Body of pancreas (tissue), 4 donors: ENCODE measurements around the gene MRPS27. TPM values are rescaled to one million over a fixed set of nuclear protein-coding genes. Genes with fewer than 3 reads are reported as not detected.

Source experiments
- ATAC-seq: fragments of 150-250 bp; one replicate; pipeline ENCODE4 v1.9.1; 2016
- DNase-seq, 4 donors: peaks; one replicate each; pipeline ENCODE4 v3.0.0-alpha.2; 2019
- H3K27ac ChIP-seq, 4 donors: fragments of 200-600 bp; sonication (generic); 1 replicate in 3 of 4; 2 replicates in 1 of 4; pipeline versions ENCODE4 v1.5.1 to v1.6.1; 2016 to 2019; ENCODE audit warnings: mild to moderate bottlenecking in 1 of 4, mixed read lengths in 1 of 4, moderate library complexity in 1 of 4
- H3K27me3 ChIP-seq, 2 donors: fragments of 200-600 bp; sonication (generic); one replicate each; pipeline ENCODE4 v1.6.0; 2016; ENCODE audit warnings: mild to moderate bottlenecking in 1 of 2
- H3K36me3 ChIP-seq, 2 donors: fragments of 200-600 bp; sonication (generic); replicated peaks in 1 of 2; 2 replicates each; pipeline ENCODE4 v1.5.1; 2016; ENCODE audit warnings: low read depth in 2 of 2; ENCODE audit not compliant: insufficient read depth in 1 of 2
- H3K4me1 ChIP-seq: fragments of 200-600 bp; sonication (generic); one replicate; pipeline ENCODE4 v1.6.0; 2016
- H3K4me3 ChIP-seq, 2 donors: fragments of 200-600 bp; sonication (generic); 1 replicate in 1 of 2; 2 replicates in 1 of 2; pipeline ENCODE4 v1.5.1; 2016 to 2019
- H3K9me3 ChIP-seq, 3 donors: fragments of 200-600 bp; sonication (generic); 1 replicate in 2 of 3; 2 replicates in 1 of 3; pipeline ENCODE4 v1.5.1; 2016
- CTCF ChIP-seq, 7 experiments: fragments of 450-650 bp in 4 of 7; fragments of 200-600 bp in 3 of 7; sonication (generic) in 3 of 7; IDR thresholded peaks; one replicate each; pipeline ENCODE4 v1.5.1; 2016 to 2019; ENCODE audit warnings: antibody characterized with exemption in 7 of 7
- POLR2A ChIP-seq, 3 donors: fragments of 450-650 bp; IDR thresholded peaks; one replicate each; pipeline ENCODE4 v1.6.1; 2016; ENCODE audit warnings: antibody characterized with exemption in 3 of 3, mild to moderate bottlenecking in 2 of 3
- WGBS, 2 donors: methylation state at CpG; one replicate each; pipeline ENCODE4 v1.1.5; 2017; 5-methylcytosine and 5-hydroxymethylcytosine counted together
- intact Hi-C: fragments of 100-400 bp; cut with DNase I; formaldehyde crosslinking; loops from one replicate; pipeline ENCODE4 v1.15.1; 2023
- total RNA-seq, 2 donors: library from RNA; depleted of rRNA; stranded (reverse); fragments of >200 nt; gene quantifications; one replicate each; pipeline ENCODE4 v1.1.0, GENCODE V29; 2016

Gene MRPS27
- total RNA-seq, 2 donors from 2014 or later, result 25.4 to 52.7 TPM

DNA sequence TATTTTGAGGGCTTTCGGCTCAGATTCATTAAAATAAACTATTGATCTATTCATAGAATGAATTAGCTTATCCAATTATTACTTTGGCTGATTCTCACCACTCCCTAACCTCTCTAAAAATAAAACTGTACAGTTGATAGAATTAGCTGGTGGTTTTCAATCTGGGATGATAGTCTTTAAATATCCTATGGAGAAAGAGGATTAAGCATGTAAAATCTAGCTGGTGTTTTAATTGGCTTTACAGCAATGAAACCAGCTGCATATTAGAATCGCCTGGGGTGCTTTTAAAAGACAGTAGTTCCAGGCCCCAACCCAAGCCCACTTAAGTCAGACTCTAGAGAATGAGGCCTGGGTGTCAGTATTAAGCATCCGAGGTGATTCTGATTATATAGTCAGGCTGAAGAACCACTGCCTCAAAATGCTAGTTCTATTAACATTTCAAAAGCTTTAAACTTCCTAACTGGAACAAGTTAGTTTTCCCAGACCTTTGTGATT is 117.7 kb downstream of the MRPS27 start:
- Histone ChIP-seq H3K4me3 (no peak overlapping the region), H3K9me3 (no peaks in the 10 kb centered on the region), H3K27me3 (no peaks in the 10 kb centered on the region), H3K4me1 (no peaks in the 10 kb centered on the region), H3K27ac (no peak overlapping the region), H3K36me3 (no peaks in the 10 kb centered on the region)
- no peak for ATAC-seq
- WGBS, 2 donors, result 81 to 82% methylated on average over 3 of the region's 3 CpGs
- DNase-seq, result no peak
- TF ChIP-seq CTCF (IDR thresholded peaks at IDR 0.05), result no peak
- no peak for TF ChIP-seq POLR2A (IDR thresholded peaks at IDR 0.05)
- intact Hi-C loops, result no loop called here

DNA sequence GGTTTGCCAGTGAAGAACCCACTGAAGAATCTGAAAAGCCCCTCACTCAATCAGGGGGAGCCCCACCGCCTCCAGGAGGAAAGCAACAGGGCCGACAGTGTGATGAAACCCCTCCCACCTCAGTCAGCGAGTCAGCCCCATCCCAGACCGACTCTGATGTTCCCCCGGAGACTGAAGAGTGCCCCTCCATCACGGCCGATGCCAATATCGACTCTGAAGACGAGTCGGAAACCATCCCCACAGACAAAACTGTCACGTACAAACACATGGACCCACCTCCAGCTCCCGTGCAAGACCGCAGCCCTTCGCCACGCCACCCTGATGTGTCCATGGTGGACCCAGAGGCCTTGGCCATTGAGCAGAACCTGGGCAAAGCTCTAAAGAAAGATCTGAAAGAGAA is 120.4 kb downstream of the MRPS27 start:
- H3K27ac ChIP-seq, result no peak overlapping the region
- intact Hi-C loops, result no loop called here
- DNase-seq (no peak), ATAC-seq (no peak)
- WGBS, 2 donors, result 91 to 100% methylated on average over 4 to 15 of the region's 15 CpGs
- no peaks in the 10 kb centered on the region for H3K4me1 ChIP-seq
- no peak for TF ChIP-seq CTCF (IDR thresholded peaks at IDR 0.05)
- TF ChIP-seq POLR2A (IDR thresholded peaks at IDR 0.05), result no peak
- H3K4me3 ChIP-seq, result no peak overlapping the region
- H3K36me3 ChIP-seq, result no peaks in the 10 kb centered on the region
- H3K27me3 ChIP-seq, result no peaks in the 10 kb centered on the region
- H3K9me3 ChIP-seq, result no peaks in the 10 kb centered on the region

GRCh38 chr5:72197393-72197792 is 122.6 kb downstream of the MRPS27 start:
- no peaks in the 10 kb centered on the region for H3K9me3 ChIP-seq
- no peak for DNase-seq
- no peak for ATAC-seq
- H3K36me3 ChIP-seq, result no peaks in the 10 kb centered on the region
- no peaks in the 10 kb centered on the region for H3K27me3 ChIP-seq
- 86 to 90% methylated on average over 5 of the region's 5 CpGs for WGBS, 2 donors
- no peak overlapping the region for H3K27ac ChIP-seq
- intact Hi-C loops, result no loop called here
- no peak overlapping the region for H3K4me3 ChIP-seq
- H3K4me1 ChIP-seq, result no peaks in the 10 kb centered on the region
- TF ChIP-seq CTCF (IDR thresholded peaks at IDR 0.05), result no peak
- TF ChIP-seq POLR2A (IDR thresholded peaks at IDR 0.05), result no peak

DNA sequence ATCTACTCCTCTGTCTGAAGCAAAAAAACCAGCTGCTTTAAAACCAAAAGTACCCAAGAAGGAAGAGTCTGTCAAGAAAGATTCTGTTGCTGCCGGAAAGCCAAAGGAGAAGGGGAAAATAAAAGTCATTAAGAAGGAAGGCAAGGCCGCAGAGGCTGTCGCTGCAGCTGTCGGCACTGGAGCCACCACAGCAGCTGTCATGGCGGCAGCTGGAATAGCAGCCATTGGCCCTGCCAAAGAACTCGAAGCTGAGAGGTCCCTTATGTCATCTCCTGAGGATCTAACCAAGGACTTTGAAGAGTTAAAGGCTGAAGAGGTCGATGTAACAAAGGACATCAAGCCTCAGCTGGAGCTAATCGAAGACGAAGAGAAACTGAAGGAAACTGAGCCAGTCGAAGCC is 124.5 kb downstream of the MRPS27 start:
- 81 to 82% methylated on average over 10 of the region's 10 CpGs for WGBS, 2 donors

More for the DNA sequence above, 124.5 kb downstream of the MRPS27 start:
- Histone ChIP-seq H3K36me3 (no peaks in the 10 kb centered on the region), H3K27ac (no peak overlapping the region), H3K9me3 (no peaks in the 10 kb centered on the region), H3K4me1 (no peaks in the 10 kb centered on the region), H3K4me3 (no peak overlapping the region), H3K27me3 (no peaks in the 10 kb centered on the region)
- intact Hi-C loops, result no loop called here
- TF ChIP-seq POLR2A (IDR thresholded peaks at IDR 0.05) (no peak), CTCF (IDR thresholded peaks at IDR 0.05) (no peak)
- ATAC-seq (no peak), DNase-seq (no peak)
